IgD-negative memory B cell (primary cell): ENCODE measurements around the gene KIRREL3. TPM values are rescaled to one million over a fixed set of nuclear protein-coding genes. Genes with fewer than 3 reads are reported as not detected.

Experiments used
- H3K27ac Mint-ChIP-seq, 3 donors: one replicate each; pipeline ENCODE4 v1.8.0; 2020 to 2022; ENCODE audit warnings: mild to moderate bottlenecking in 3 of 3, mixed read lengths in 3 of 3, moderate library complexity in 1 of 3
- H3K27me3 Mint-ChIP-seq: one replicate; pipeline ENCODE4 v1.8.0; 2021; ENCODE audit warnings: mixed read lengths
- H3K36me3 Mint-ChIP-seq: one replicate; pipeline ENCODE4 v1.8.0; 2020; ENCODE audit warnings: mild to moderate bottlenecking, mixed read lengths
- H3K4me1 Mint-ChIP-seq, 3 donors: one replicate each; pipeline ENCODE4 v1.8.0; 2020 to 2022; ENCODE audit warnings: mixed read lengths in 3 of 3, mild to moderate bottlenecking in 1 of 3
- H3K4me3 Mint-ChIP-seq, 4 donors: one replicate each; pipeline ENCODE4 v1.8.0; 2020 to 2022; ENCODE audit warnings: mild to moderate bottlenecking in 4 of 4, mixed read lengths in 4 of 4, moderate library complexity in 3 of 4
- H3K9me3 Mint-ChIP-seq, 3 donors: one replicate each; pipeline ENCODE4 v1.8.0; 2020 to 2021; ENCODE audit warnings: mixed read lengths in 3 of 3, mild to moderate bottlenecking in 1 of 3
- polyA plus RNA-seq: library from polyadenylated mRNA; unstranded; fragments of 300-500 nt; fragmentation: Illumina TruSeq; gene quantifications from one replicate; pipeline ENCODE4 v1.2.3, GENCODE V29; 2021

The KIRREL3 gene
- polyA plus RNA-seq, 1 donor from 2014 or later = not detected

- no peaks in the 10 kb centered on the region for H3K36me3 Mint-ChIP-seq
- H3K4me3 Mint-ChIP-seq = no peak overlapping the region
- peaks cover 0 to 1% (median 0%) of the 10 kb centered on the region in 3 donors for H3K4me1 Mint-ChIP-seq
- peaks cover 0 to 4% (median 1%) of the 10 kb centered on the region in 3 donors for H3K9me3 Mint-ChIP-seq
- H3K27me3 Mint-ChIP-seq = peaks cover 5% of the 10 kb centered on the region
- no peak overlapping the region for H3K27ac Mint-ChIP-seq
Measured at GRCh38 chr11:126673319-126673718, 327.3 kb downstream of the KIRREL3 start.

GRCh38 chr11:126669416-126669815 lies 331.2 kb downstream of the KIRREL3 start:
- Mint-ChIP-seq H3K27me3 (peaks cover 3% of the 10 kb centered on the region), H3K27ac (peak overlapping the region in 1 of 3 donors; percentile 52), H3K9me3 (peaks cover 0 to 4% (median 3%) of the 10 kb centered on the region in 3 donors), H3K4me1 (peaks cover 0 to 1% (median 0%) of the 10 kb centered on the region in 3 donors), H3K4me3 (no peak overlapping the region), H3K36me3 (no peaks in the 10 kb centered on the region)

- H3K27me3 Mint-ChIP-seq = peaks cover 6% of the 10 kb centered on the region
- H3K4me1 Mint-ChIP-seq = peaks cover 0 to 1% (median 0%) of the 10 kb centered on the region in 3 donors
- H3K27ac Mint-ChIP-seq = no peak overlapping the region
- peaks cover 0 to 7% (median 0%) of the 10 kb centered on the region in 3 donors for H3K9me3 Mint-ChIP-seq
- H3K36me3 Mint-ChIP-seq = peaks cover 2% of the 10 kb centered on the region
- H3K4me3 Mint-ChIP-seq = no peak overlapping the region
Measured at GRCh38 chr11:126664643-126665042, 335.9 kb downstream of the KIRREL3 start.

GRCh38 chr11:126663749-126664592 lies 336.6 kb downstream of the KIRREL3 start:
- Mint-ChIP-seq H3K27ac (no peak overlapping the region), H3K9me3 (peaks cover 0 to 7% (median 0%) of the 10 kb centered on the region in 3 donors), H3K4me1 (no peaks in the 10 kb centered on the region), H3K4me3 (no peak overlapping the region), H3K27me3 (peaks cover 3% of the 10 kb centered on the region), H3K36me3 (peaks cover 2% of the 10 kb centered on the region)

- H3K4me3 Mint-ChIP-seq = no peak overlapping the region
- peaks cover 2% of the 10 kb centered on the region for H3K36me3 Mint-ChIP-seq
- no peak overlapping the region for H3K27ac Mint-ChIP-seq
- no peaks in the 10 kb centered on the region for H3K4me1 Mint-ChIP-seq
- H3K9me3 Mint-ChIP-seq = peaks cover 0 to 8% (median 0%) of the 10 kb centered on the region in 3 donors
- peaks cover 4% of the 10 kb centered on the region for H3K27me3 Mint-ChIP-seq
Measured at GRCh38 chr11:126662035-126662790, 338.4 kb downstream of the KIRREL3 start.

- Mint-ChIP-seq H3K27me3 (peaks cover 4% of the 10 kb centered on the region), H3K4me1 (no peaks in the 10 kb centered on the region), H3K4me3 (no peak overlapping the region), H3K36me3 (peaks cover 2% of the 10 kb centered on the region), H3K27ac (no peak overlapping the region), H3K9me3 (peaks cover 0 to 5% (median 0%) of the 10 kb centered on the region in 3 donors)
Measured at GRCh38 chr11:126660761-126661425, 339.7 kb downstream of the KIRREL3 start.

- Mint-ChIP-seq H3K27ac (no peak overlapping the region), H3K27me3 (peaks cover 4% of the 10 kb centered on the region), H3K36me3 (peaks cover 2% of the 10 kb centered on the region)
Measured at GRCh38 chr11:126660321-126660720, 340.2 kb downstream of the KIRREL3 start.

GRCh38 chr11:126658306-126659056 lies 342.1 kb downstream of the KIRREL3 start:
- Mint-ChIP-seq H3K4me3 (no peak overlapping the region), H3K36me3 (peaks cover 2% of the 10 kb centered on the region), H3K27me3 (peaks cover 4% of the 10 kb centered on the region), H3K4me1 (no peaks in the 10 kb centered on the region), H3K27ac (no peak overlapping the region), H3K9me3 (peaks cover 0 to 8% (median 0%) of the 10 kb centered on the region in 3 donors)

More at GRCh38 chr11:126660321-126660720, 340.2 kb downstream of the KIRREL3 start:
- H3K4me1 Mint-ChIP-seq = no peaks in the 10 kb centered on the region
- peaks cover 0 to 5% (median 0%) of the 10 kb centered on the region in 3 donors for H3K9me3 Mint-ChIP-seq
- no peak overlapping the region for H3K4me3 Mint-ChIP-seq

GRCh38 chr11:126655807-126656128 lies 344.8 kb downstream of the KIRREL3 start:
- Mint-ChIP-seq H3K27me3 (peaks cover 5% of the 10 kb centered on the region), H3K4me1 (no peaks in the 10 kb centered on the region), H3K9me3 (peaks cover 0 to 5% (median 0%) of the 10 kb centered on the region in 3 donors), H3K36me3 (no peaks in the 10 kb centered on the region), H3K4me3 (no peak overlapping the region), H3K27ac (no peak overlapping the region)

GRCh38 chr11:126654886-126655806 lies 345.4 kb downstream of the KIRREL3 start:
- Mint-ChIP-seq H3K4me1 (no peaks in the 10 kb centered on the region), H3K9me3 (peaks cover 0 to 5% (median 0%) of the 10 kb centered on the region in 3 donors), H3K27me3 (peaks cover 4% of the 10 kb centered on the region), H3K27ac (no peak overlapping the region), H3K36me3 (no peaks in the 10 kb centered on the region), H3K4me3 (no peak overlapping the region)

GRCh38 chr11:126653040-126653439 lies 347.5 kb downstream of the KIRREL3 start:
- Mint-ChIP-seq H3K9me3 (peaks cover 0 to 7% (median 0%) of the 10 kb centered on the region in 3 donors), H3K36me3 (no peaks in the 10 kb centered on the region)

GRCh38 chr11:126647735-126648134 lies 352.8 kb downstream of the KIRREL3 start:
- Mint-ChIP-seq H3K4me1 (no peaks in the 10 kb centered on the region), H3K9me3 (peaks cover 0 to 5% (median 0%) of the 10 kb centered on the region in 3 donors), H3K36me3 (no peaks in the 10 kb centered on the region), H3K4me3 (no peak overlapping the region), H3K27me3 (peaks cover 2% of the 10 kb centered on the region), H3K27ac (no peak overlapping the region)

More at GRCh38 chr11:126653040-126653439, 347.5 kb downstream of the KIRREL3 start:
- Mint-ChIP-seq H3K27ac (no peak overlapping the region), H3K4me3 (no peak overlapping the region), H3K27me3 (peaks cover 4% of the 10 kb centered on the region), H3K4me1 (no peaks in the 10 kb centered on the region)

GRCh38 chr11:126646701-126647557 lies 353.6 kb downstream of the KIRREL3 start:
- H3K9me3 Mint-ChIP-seq = peaks cover 0 to 5% (median 0%) of the 10 kb centered on the region in 3 donors
- no peak overlapping the region for H3K4me3 Mint-ChIP-seq

More at GRCh38 chr11:126646701-126647557, 353.6 kb downstream of the KIRREL3 start:
- no peak overlapping the region for H3K27ac Mint-ChIP-seq
- H3K27me3 Mint-ChIP-seq = no peaks in the 10 kb centered on the region
- no peaks in the 10 kb centered on the region for H3K4me1 Mint-ChIP-seq
- H3K36me3 Mint-ChIP-seq = no peaks in the 10 kb centered on the region
